H4 (cell line): ENCODE results near the gene TOGARAM2. TPM values are rescaled to one million over a fixed set of nuclear protein-coding genes. Genes with fewer than 3 reads are reported as not detected.
"Not testable (repeated sequence)": the region's sequence is repeated elsewhere in the genome, so short reads cannot be mapped to it uniquely, and the experiment has no call there.

Experiments
- DNase-seq: peaks from one replicate; pipeline ENCODE4 v3.0.0-alpha.2; 2015; ENCODE audit warnings: low spot score
- total RNA-seq: library from RNA; depleted of rRNA; stranded (reverse); fragments of >200 nt; shearing (Covaris generic); gene quantifications from 2 replicates; pipeline ENCODE4 v1.2.3, GENCODE V29; 2014

The TOGARAM2 gene
- total RNA-seq, 1 experiment from 2014 or later = 0.21 TPM

DNA sequence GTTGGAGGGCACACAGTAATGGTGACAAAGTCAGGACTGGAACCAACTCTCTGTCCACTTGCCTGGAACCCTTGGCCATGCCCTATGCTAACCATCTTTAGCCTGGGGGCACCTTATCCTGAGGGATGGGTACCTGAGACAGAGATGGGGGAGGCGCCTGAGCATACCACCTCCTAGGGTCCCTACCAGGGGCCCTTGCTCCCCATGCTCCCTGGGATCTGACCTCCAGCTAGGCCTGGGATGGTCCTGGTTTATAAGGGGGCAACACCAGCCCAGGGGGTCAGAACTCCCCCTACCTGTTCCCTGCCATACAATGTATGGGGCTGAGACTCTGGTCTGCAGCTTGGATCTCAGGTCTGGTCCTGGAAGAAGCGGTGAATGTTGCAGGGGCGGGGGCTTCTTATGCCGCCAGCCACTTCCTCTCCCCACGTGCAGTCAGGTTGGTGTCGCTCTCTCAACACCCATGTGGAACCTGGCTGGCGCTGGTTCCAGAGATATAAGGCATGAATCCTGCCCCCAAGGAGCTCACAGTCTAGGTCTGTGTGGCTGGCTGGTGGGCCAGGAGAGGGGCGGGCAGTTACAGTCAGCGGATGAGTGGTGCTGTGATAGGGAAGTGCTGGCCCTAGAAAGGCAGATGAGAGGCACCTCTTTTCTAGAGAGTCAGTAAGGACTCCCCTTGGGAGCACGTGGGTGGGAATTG is 3.8 kb upstream of the TOGARAM2 start:
- no peak for DNase-seq

DNA sequence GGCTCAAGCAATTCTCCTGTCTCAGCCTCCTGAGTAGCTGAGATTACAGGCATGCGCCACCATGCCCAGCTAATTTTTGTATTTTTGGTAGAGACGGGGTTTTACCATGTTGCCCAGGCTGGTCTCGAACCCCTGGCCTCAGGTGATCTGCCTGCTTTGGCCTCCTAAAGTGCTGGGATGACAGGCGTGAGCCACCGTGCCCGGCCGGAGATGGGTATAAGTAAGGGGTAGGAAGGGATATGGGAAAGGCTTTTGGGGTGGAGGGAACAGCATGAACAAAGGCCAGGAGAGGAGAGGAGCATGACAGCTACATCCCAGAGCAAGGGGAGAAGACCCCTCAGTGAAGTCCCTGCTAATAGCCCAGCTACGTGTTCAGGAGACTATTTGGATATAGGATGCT is 3.1 kb upstream of the TOGARAM2 start:
- not testable (repeated sequence) for DNase-seq

DNA sequence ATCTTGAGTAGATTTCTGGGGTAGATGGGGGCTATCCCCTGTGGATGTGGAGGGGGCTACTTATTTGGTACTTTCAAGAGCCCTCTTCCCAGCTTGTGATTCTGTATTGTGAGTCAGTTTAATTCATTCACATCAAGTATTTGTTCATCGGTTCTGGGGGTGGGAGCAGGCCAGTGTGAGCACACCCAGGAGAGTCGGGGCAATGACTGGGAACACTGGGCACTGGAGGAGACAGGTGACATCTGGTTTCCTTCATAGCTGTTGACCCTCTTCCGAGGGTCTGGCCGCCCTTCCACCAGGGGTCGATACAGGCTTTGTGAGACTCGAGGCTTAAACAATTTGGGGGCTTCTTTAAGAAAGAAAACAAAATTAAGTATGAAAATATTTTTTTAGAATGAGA is 2.5 kb upstream of the TOGARAM2 start:
- DNase-seq = no peak

DNA sequence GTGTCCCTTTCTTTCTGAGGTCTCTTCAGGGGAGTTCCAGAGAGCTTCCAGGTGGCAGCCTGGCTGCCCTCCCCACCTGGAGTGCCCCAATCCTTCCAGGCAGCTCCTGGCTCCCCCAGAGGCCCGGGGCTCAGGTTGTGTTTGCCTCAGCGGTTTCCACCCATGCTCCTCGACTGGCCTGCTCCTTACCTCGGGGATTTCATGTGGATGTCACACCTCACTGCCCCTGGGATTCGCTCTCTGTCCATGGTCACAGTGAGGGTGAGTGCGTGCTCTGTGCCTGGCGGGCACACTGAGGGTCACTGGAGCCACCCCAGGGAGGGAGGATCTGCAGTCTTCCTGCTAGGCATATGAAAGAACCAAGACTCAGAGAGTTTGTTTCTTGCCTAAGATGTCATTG is 2.1 kb upstream of the TOGARAM2 start:
- no peak for DNase-seq

DNA sequence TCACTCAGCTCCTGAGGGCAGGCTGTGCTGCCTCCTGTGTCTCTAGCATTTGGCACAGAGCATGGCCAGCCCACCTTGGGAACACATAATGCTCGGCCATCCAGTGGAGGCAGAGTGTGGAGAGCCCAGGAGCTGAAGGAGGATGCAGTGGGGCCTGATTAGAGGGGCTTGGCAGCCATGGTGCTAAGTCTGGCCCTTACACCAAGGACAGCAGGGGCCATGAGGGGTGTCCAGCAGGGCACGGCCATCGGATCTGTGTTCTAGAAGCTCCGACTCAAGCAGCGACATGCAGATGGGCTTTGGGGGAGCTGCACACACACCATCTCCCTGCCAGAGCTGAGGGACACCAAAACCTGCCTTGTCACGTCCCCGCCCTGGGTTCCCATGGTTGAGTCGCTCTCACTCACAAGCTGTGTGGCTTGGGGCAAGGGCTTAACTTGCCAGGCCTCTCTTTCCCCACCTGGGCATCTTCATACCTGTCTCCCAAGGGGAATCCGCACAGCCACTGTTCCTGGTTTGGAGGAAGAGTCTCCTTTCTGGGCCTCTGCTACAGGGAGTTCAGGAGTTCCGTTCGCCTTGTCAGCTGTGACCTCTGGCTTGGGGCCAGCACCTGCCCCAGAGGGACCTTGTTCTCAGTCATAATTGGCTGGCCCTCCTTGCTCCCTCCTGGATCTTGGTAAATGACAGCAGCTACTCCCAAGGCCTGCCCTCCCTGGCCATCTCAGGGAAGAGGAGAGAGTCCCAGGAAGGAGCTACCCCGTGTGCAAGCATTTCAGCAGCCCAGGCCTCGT is 1.3 kb upstream of the TOGARAM2 start:
- DNase-seq = no peak

DNA sequence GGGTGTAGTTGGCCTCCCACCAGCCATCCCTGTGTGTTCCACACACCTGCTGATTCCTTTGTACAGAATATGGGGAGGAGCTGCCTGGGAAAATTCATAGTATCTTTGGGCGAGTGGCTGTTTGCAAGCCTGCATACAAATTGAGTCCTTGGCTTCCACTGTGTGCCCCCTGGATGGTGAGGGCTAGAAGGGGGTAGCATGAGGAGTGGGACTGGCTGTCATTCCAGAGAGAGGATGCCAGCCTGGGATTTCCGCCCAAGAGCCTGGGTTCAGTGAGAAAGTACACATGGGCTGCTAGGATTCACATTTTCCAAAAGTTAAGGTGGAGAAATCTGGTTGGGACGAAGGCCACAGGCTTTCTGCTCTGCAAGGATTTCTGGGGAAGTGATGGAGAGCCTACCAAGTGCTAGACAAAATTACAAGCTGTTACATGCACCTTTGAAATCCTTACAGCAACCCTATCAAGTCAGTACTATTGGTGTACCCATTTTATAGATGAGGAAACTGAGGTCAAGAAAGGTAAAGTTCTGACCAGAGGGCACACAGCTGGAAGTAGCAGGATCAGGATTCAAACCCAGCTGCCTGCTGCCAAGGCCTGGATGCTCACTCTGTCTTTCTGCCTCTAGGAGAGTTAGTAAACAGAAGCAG is 606 bp upstream of the TOGARAM2 start:
- no peak for DNase-seq

DNA sequence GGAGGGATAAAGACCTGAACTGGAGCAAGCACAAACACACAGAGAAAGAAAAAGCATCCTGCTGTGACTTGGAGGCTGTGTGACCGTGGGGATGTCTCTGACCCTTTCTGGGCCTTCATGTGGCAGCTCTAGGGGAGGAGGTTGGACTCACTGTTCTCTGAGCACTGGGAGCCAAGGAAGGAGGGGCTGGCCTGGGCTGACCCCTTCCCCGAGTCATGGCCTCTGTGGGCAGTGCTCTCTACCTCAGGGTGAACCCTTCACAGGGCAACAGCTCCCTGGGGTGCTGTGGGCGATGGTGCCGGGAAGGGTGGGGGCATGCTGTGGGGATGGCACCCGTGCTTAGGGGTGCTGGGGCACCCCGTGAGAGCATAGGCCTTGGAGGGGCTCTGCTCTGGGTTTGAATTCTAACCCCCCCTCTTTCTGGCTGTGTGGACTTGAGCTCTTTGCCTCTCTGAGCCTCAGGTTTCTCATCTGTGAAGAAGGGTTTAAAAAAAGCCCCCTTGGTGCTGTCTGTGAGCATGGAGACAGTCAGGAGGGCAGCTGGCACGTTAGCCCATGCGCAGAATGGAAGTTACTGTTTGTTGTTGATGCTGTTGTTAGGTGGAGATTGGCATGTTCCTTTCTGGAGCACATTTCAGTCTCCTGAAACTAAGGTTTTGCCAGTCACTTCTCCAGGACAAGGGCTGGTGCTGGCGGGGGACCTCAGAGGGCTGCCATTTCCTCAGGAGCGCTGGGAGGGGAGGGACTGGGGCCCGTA is 700 bp downstream of the TOGARAM2 start:
- no peak for DNase-seq

DNA sequence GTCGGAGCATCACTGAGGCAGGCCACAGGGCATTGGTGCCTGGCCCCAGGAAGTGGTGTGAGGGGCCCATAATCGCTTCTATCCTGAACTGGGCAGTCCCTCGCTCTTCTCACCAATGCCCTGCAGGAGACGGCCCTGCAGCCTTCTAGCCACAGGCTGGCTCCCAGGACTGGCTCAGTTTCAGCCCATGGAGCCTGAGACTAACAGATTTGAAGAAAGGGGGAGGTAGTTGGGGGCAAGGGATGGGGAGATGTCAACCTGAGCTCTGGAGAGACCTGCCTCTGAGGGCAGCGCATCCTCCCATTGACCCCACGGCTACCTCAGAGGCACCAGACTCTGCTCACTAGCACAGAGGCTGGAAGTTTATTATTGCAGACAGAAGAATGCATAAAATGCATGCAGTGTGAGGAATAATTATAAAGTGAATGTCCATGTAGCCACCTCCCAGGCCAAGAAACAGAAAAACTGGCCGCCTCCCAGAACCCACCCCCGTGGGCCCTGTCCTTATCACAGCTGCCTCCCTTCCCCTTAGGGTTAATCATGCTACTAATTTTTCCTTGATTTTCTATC is 1.4 kb downstream of the TOGARAM2 start:
- DNase-seq = no peak

DNA sequence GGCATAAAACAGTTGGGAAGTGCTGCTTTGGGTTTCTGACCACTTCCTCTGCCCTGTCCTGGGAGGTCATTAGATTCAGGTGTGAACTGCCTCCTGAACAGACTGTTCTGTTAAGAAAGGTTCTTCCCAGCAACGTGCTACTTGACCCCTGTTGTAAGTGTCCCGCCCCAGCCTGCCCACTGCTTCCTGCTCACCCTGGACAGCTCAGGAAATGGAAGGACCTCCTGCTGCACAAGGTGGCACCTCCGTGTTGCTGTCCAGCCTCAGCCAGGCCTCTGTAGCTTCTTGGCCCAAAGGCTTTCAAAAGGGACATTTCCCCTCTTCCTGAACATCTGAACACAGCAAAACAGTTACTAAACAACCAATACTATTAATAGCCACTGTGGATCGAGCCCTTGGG is 5.3 kb downstream of the TOGARAM2 start:
- DNase-seq = no peak

DNA sequence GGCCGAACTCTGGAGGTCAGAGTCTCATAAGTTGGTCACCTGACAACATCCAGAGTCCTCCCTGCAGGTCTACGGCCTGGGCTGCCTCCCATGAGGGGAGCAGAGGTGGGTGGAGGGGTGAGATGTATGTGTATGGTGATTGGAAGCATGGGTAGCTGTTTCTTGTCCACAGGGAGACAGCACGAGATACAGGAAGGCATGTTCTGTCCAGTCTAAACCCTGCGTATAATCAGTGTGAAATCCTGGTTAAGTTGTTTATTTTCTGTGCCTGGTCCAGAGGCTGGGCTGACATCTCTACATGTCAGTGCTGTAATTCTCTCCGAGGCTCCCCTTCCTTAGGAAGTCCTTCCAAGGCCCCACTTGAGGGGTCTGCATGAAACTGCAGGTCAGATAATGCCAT is 8.9 kb downstream of the TOGARAM2 start:
- DNase-seq = no peak

DNA sequence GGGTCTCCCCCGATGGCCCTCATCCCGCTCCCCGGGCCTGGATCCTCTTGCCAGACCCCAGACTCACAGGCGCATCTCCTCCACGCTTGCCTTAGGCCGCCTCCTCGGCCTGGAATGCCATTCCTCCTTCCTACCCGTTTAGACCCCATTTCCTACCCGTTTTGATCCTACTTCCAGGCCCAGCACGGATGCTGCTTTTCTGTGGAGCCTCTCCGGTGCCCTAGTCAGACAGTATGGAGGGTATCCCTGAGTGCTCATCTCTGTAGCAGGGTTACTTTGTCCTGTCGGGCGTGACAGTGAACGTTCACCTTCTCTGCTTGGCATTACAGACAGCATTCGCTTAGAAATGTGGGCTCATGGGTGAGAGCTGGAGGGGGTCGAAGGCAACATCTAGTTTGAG is 9.3 kb downstream of the TOGARAM2 start:
- DNase-seq = no peak

DNA sequence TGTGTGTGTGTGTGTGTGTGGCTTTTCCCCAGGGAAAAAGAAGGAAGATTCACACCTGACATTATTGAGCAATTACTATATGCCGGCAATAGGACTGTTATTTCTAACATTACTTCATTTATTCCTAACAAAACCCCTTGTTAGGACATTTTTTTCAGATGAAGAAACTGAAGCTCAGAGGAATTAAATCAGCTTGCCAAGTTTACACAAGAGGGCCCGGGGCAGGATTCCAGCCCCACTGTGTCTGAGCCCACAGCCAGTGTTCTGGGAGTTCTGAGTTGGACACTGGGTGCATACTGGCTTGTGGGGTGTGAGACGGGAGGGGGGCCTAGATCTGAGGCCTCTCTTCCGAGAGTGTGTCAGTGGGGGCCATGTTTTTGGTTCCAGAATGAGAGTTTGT is 9.9 kb downstream of the TOGARAM2 start:
- DNase-seq = no peak

DNA sequence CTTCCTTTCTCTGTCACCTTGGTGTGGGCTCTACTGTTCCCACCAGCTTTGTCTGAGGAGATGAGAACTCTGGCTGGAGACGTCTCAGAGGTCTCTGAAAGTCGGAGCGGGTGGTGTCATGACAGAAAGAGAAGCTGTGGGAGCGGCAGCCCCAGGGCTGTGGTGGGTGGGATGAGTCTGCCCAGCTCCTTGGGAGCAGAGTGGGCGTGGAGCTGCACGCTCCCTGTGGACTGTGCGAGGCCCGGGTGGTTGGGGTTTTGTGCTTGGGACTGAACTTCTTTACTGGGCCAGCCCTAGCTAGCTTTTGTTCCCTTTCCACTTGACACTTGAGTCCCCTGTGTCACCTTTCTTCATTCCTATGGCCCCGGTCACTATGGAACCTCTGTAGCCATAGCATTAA is 10.4 kb downstream of the TOGARAM2 start:
- DNase-seq = no peak

DNA sequence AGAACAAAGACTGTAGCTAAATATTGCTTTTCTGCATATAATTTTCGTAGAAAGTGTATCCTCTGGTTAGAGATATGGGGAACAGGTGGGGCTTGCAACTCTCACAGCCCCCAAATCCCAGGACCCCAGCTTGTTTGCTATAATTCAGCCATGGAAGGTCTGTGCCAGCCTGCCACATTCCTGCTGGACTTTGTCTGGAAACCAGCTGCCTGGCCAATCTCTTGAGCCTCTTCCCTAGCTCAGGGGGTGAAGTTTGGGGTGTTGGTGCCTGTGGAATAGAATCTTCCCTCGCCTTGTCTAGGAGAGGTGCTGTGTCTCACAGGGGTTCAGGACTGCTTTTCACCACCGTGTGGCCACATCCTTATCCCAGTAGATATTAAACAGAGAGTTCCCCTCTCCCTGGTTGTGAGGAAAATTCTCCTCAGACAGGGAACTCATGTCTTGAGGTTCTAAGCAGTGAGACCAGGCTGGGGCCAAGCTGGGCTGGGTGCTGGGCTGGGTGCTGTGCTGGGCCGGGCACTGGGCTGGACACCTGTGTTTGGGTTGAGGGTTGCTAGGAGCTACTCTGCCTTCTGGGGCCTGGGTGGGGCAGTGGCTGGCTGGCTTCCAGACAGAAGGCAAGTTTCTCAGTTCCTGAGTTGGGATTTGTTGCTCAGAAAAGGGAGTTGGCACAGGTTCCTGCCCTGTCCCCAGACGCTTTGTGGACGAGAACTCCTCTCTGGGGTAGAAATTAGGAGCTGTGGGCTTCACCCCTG is 12.3 kb downstream of the TOGARAM2 start:
- DNase-seq = no peak

DNA sequence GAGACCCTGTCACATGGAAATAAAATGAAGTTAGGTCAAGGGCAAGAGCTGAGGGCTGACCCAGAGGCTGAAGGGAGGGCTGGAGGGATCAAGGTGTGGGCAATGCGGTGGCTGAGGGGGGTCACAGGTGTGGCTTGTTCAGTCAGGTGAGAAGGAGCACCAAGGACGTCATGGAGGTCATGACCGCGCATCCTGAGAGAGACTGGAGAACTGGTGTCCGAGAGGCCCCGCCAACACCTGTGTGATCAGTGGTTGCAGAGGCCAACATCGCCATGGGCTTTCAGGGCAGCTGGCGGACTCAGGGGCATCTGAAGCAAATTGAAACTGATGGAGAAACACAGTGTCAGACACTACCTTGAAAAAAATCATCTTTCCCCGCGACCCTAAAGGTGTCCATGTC is 13.0 kb downstream of the TOGARAM2 start:
- no peak for DNase-seq

DNA sequence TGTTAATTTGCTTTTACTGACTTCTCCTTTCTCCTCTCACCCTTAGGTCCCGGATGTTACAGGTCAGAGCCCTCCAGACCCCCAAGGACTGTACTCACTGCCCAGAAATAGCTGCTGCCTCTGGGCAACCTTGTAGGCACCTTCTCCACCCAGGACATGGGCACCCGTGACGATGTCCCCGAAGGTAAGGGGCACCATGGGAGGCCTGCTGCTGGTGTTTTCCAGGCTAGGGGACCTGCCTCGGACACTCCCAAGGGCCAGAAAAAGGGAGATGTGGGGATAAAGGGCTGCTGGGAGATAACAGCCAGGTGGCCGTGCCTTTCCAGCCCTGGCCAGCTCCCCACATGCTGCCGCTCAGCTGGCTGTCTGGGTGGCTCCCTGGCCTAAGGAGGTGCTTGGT is 13.6 kb downstream of the TOGARAM2 start:
- no peak for DNase-seq

DNA sequence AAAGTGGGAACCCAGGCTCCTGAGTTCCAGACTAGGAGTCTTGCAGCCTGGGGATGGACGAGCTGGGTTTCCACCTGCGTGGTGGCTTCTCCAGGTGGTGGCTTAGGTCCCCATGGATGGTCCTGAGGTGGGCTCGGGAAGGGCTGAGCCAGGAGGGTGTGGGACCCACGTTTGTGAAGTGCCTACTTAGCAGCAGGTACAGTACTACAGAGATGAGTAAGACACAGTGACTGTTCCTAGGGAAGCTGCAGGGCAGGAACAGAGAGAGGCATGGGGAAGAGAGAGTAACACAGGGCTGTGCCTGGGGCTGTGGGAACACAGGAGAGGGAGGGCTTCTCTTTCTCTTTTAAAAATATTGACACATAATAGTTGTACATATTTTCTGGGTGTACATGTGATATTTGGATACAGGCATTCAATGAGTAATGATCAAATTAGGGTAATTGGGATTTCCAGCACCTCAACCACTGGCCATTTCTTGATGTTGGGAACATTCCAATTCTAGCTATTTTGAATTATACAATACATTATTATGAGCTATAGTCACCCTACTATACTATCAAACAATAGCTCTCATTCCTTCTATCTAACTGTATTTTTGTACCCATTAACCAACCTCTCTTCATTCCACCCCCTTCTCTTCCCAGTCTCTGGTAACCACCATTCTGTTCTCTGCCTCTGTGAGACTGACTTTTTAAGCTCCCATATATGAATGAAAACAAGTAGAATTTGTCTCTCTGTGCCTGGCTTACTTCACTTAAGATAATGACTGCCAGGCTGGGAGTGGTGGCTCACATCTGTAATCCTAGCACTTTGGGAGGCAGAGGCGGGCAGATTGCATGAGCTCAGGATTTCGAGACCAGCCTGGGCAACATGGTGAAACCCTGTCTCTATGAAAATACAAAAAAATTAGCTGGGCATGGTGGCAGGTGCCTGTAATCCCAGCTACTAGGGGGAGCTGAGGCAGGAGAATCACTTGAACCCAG is 15.0 kb downstream of the TOGARAM2 start:
- DNase-seq = no peak

DNA sequence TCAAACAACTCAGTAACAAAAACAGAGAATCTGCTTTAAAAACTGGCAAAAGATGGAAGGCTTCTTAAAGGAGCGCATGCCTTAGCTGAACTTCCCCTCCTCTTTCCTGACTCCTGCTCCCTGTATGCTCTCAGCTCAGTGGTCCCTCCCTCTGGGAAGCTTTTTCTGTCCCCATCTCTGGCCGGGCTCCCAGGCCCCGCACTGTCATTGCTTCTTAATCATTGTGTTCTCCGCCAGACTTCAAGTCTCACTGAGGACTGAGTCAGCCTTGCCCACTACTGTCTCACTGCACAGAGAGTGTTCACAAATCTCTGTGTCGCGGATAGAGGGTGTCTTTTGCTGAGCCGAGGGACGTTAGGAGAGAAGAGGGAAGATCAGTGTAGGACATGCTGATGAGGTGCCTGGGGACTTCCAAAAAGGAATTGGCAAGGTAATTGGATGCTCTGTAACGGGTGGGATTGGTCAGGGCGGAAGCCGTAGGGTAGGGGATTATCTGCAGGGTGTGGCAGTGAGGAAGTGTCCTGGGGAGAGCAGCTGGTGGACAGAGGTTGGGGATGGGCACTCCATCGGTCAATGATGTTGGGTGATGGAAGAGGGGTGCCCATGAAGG is 16.2 kb downstream of the TOGARAM2 start:
- DNase-seq = no peak
